IMR-90 (cell line): ENCODE measurements around the gene KLHDC9.

Source experiments
- CEBPB ChIP-seq: IDR thresholded peaks from 2 replicates; pipeline ENCODE4 v1.6.1; 2012; ENCODE audit warnings: low read depth, low read length, improper control_type of control experiment
- MAFK ChIP-seq: IDR thresholded peaks from 2 replicates; pipeline ENCODE4 v1.6.1; 2012; ENCODE audit warnings: low read depth, low read length, improper control_type of control experiment
- POLR2A ChIP-seq: IDR thresholded peaks from 2 replicates; pipeline ENCODE4 v1.6.1; 2012; ENCODE audit warnings: mild to moderate bottlenecking, low read depth, low read length
- RAD21 ChIP-seq: IDR thresholded peaks from 2 replicates; pipeline ENCODE4 v1.6.1; 2012; ENCODE audit warnings: low read length, improper control_type of control experiment
- RCOR1 ChIP-seq: IDR thresholded peaks from 2 replicates; pipeline ENCODE4 v1.6.1; 2012; ENCODE audit warnings: mild to moderate bottlenecking, low read length, improper control_type of control experiment; ENCODE audit not compliant: insufficient replicate concordance
- RFX5 ChIP-seq: IDR thresholded peaks from 2 replicates; pipeline ENCODE4 v1.8.0; 2012; ENCODE audit warnings: low read depth, mild to moderate bottlenecking, low read length, moderate library complexity
- SMC3 ChIP-seq: fragments of 150-350 bp; IDR thresholded peaks from 2 replicates; pipeline ENCODE4 v1.6.1; 2016; ENCODE audit warnings: low read depth, mild to moderate bottlenecking, antibody characterized with exemption, low read length, moderate library complexity
- TF ChIP-seq, protein P1 (sequence below): conservative IDR thresholded peaks from 2 replicates; pipeline ENCODE4 v1.5.1; 2012; ENCODE audit warnings: mild to moderate bottlenecking, low read depth, low read length, improper control_type of control experiment

DNA sequence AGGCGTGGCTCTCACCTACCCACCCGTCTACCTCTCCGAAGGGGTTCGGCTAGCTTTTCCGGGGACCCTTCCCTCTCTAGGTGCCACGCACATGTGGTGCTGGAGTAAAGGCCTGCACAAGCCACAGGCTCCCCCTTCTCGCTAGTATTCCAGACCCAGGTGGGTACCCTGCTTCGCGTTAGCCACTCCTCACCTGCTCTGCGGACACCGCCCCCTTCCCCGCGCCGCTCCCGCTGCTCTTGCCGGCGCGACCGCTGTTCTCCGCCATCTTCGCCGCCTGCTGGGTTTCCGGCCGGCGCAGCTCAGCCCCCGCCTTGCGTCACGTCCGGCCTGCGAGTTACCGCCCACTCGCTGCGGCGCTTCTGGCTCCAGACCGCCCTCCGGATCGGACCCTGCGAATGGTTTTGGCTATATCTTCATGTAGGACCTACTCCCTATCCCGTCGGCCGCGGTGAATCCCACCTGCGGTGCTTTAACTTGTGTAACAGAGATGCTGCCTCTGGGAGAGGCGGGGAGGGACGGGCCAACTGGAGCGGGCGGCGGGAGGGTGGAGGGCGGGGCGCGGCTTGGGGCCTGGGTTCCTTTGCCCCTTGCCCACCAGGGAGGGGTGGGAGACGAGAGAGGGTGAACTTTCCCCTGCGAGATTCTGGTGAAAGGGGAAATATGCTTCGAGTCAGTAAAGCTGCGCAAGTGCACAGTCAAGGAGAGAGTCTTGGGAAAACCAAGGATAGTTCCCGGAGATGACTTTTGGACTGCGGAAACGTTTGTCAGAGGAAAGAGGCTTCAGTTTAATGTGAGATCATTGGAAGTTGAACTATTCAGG, 19.8 kb downstream of the KLHDC9 start, which contains the start of the genes NIT1 and PFDN2:
- TF ChIP-seq, protein P1, sequence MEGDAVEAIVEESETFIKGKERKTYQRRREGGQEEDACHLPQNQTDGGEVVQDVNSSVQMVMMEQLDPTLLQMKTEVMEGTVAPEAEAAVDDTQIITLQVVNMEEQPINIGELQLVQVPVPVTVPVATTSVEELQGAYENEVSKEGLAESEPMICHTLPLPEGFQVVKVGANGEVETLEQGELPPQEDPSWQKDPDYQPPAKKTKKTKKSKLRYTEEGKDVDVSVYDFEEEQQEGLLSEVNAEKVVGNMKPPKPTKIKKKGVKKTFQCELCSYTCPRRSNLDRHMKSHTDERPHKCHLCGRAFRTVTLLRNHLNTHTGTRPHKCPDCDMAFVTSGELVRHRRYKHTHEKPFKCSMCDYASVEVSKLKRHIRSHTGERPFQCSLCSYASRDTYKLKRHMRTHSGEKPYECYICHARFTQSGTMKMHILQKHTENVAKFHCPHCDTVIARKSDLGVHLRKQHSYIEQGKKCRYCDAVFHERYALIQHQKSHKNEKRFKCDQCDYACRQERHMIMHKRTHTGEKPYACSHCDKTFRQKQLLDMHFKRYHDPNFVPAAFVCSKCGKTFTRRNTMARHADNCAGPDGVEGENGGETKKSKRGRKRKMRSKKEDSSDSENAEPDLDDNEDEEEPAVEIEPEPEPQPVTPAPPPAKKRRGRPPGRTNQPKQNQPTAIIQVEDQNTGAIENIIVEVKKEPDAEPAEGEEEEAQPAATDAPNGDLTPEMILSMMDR = no peak
- no peak for TF ChIP-seq SMC3
- TF ChIP-seq POLR2A = peak; percentile 94
- no peak for TF ChIP-seq RCOR1
- TF ChIP-seq MAFK = no peak
- TF ChIP-seq RFX5 = no peak
- 0 out of 2 replicates have a peak, but pooled peaks have one; percentile 2 for TF ChIP-seq RAD21
- peak; percentile 71 for TF ChIP-seq CEBPB
